ENCODE data around the gene ADGRB2. TPM values are rescaled to one million over a fixed set of nuclear protein-coding genes. Genes with fewer than 3 reads are reported as not detected.

ADGRB2 gene
- total RNA-seq, 1 donor from 2014 or later: 21.5 TPM

GRCh38 chr1:31691951-31692350 lies 72.2 kb downstream of the ADGRB2 start:
- Mint-ChIP-seq H3K4me3 (no peak overlapping the region), H3K9me3 (no peaks in the 10 kb centered on the region), H3K27me3 (ENCODE audit: low read depth) (no peaks in the 10 kb centered on the region), H3K4me1 (peaks cover 14% of the 10 kb centered on the region), H3K27ac (peak overlapping the region; percentile 47), H3K36me3 (peaks cover 14% of the 10 kb centered on the region)
- TF ChIP-seq CTCF (IDR thresholded peaks at IDR 0.05; ENCODE audit: unreplicated experiment): no peak
- no peak for DNase-seq (ENCODE audit: low spot score in 2 of 2, unreplicated experiment in 2 of 2)

- Mint-ChIP-seq H3K4me1 (peaks cover 14% of the 10 kb centered on the region), H3K4me3 (no peak overlapping the region), H3K27me3 (ENCODE audit: low read depth) (no peaks in the 10 kb centered on the region), H3K36me3 (peaks cover 19% of the 10 kb centered on the region), H3K27ac (no peak overlapping the region), H3K9me3 (no peaks in the 10 kb centered on the region)
- DNase-seq (ENCODE audit: low spot score in 2 of 2, unreplicated experiment in 2 of 2): no peak
- no peak for TF ChIP-seq CTCF (IDR thresholded peaks at IDR 0.05; ENCODE audit: unreplicated experiment)
Measured at GRCh38 chr1:31691446-31691845, 72.7 kb downstream of the ADGRB2 start.

GRCh38 chr1:31690921-31691320 lies 73.2 kb downstream of the ADGRB2 start:
- H3K4me1 Mint-ChIP-seq: peaks cover 14% of the 10 kb centered on the region
- no peaks in the 10 kb centered on the region for H3K9me3 Mint-ChIP-seq
- peaks cover 20% of the 10 kb centered on the region for H3K36me3 Mint-ChIP-seq
- peak overlapping the region; percentile 59 for H3K27ac Mint-ChIP-seq
- H3K27me3 Mint-ChIP-seq (ENCODE audit: low read depth): no peaks in the 10 kb centered on the region
- H3K4me3 Mint-ChIP-seq: no peak overlapping the region
- DNase-seq (ENCODE audit: low spot score in 2 of 2, unreplicated experiment in 2 of 2): no peak
- no peak for TF ChIP-seq CTCF (IDR thresholded peaks at IDR 0.05; ENCODE audit: unreplicated experiment)

- H3K36me3 Mint-ChIP-seq: peaks cover 22% of the 10 kb centered on the region
- no peaks in the 10 kb centered on the region for H3K27me3 Mint-ChIP-seq (ENCODE audit: low read depth)
- no peak for DNase-seq (ENCODE audit: low spot score in 2 of 2, unreplicated experiment in 2 of 2)
- H3K4me3 Mint-ChIP-seq: no peak overlapping the region
- TF ChIP-seq CTCF (IDR thresholded peaks at IDR 0.05; ENCODE audit: unreplicated experiment): no peak
- peaks cover 12% of the 10 kb centered on the region for H3K4me1 Mint-ChIP-seq
- no peak overlapping the region for H3K27ac Mint-ChIP-seq
- H3K9me3 Mint-ChIP-seq: no peaks in the 10 kb centered on the region
Measured at GRCh38 chr1:31689854-31690253, 74.3 kb downstream of the ADGRB2 start.

- Mint-ChIP-seq H3K9me3 (no peaks in the 10 kb centered on the region), H3K27me3 (ENCODE audit: low read depth) (no peaks in the 10 kb centered on the region), H3K4me1 (peaks cover 8% of the 10 kb centered on the region), H3K4me3 (no peak overlapping the region), H3K27ac (peak overlapping the region; percentile 25), H3K36me3 (peaks cover 24% of the 10 kb centered on the region)
- no peak for TF ChIP-seq CTCF (IDR thresholded peaks at IDR 0.05; ENCODE audit: unreplicated experiment)
- no peak for DNase-seq (ENCODE audit: low spot score in 2 of 2, unreplicated experiment in 2 of 2)
Measured at GRCh38 chr1:31689379-31689778, 74.8 kb downstream of the ADGRB2 start.

Measured in mesothelial cell of epicardium (in vitro differentiated cells).